B cell (primary cell): Measurements from ENCODE around the gene BRWD1. TPM values are rescaled to one million over a fixed set of nuclear protein-coding genes. Genes with fewer than 3 reads are reported as not detected.

Experiments
- ATAC-seq: fragments of 200-7000 bp; cut with Tn5 transposase; one replicate; pipeline ENCODE4 v1.10.0; 2021; ENCODE audit warnings: low read depth, mild to moderate bottlenecking, moderate number of reproducible peaks, moderate library complexity
- CTCF ChIA-PET: fragments of 350-600 bp; sonication (Branson Sonifier 250); formaldehyde crosslinking; loops from one replicate; lab custom pipeline; 2021; ENCODE audit warnings: antibody characterized with exemption, inconsistent platforms; lab: Charles Lee
- POLR2A ChIA-PET: fragments of 350-600 bp; sonication (Branson Sonifier 250); formaldehyde crosslinking; loops from one replicate; lab custom pipeline; 2021; ENCODE audit warnings: antibody characterized with exemption; lab: Charles Lee
- DNase-seq: peaks from one replicate; pipeline ENCODE4 v3.0.0; 2013
- H2AFZ ChIP-seq: 2 replicates; pipeline ENCODE4 v1.6.1; 2012; ENCODE audit warnings: mild to moderate bottlenecking, low read depth, low read length; ENCODE audit not compliant: insufficient read depth, poor library complexity, severe bottlenecking
- H3K27ac ChIP-seq, 2 donors: 1 replicate in 1 of 2; 2 replicates in 1 of 2; pipeline ENCODE4 v1.5.1; 2012 to 2013; ENCODE audit warnings: low read length in 2 of 2, mild to moderate bottlenecking in 2 of 2, moderate library complexity in 1 of 2
- H3K27me3 ChIP-seq, 4 experiments: fragments of 200-600 bp in 1 of 4; sonication (generic) in 1 of 4; replicated peaks in 1 of 4; 1 replicate in 2 of 4; 2 replicates in 2 of 4; pipeline versions ENCODE4 v1.6.1 to v1.7.0; 2013 to 2016; ENCODE audit warnings: low read length in 3 of 4, mild to moderate bottlenecking in 2 of 4, mixed read lengths in 1 of 4, moderate library complexity in 1 of 4; ENCODE audit not compliant: insufficient read depth in 4 of 4, control insufficient read depth in 3 of 4; ENCODE audit errors: control extremely low read depth in 1 of 4
- H3K36me3 ChIP-seq, 2 experiments: replicated peaks in 1 of 2; 1 replicate in 1 of 2; 2 replicates in 1 of 2; pipeline versions ENCODE4 v1.6.1 to v1.7.1; 2013; ENCODE audit warnings: low read length in 1 of 2; ENCODE audit not compliant: insufficient read depth in 2 of 2, control insufficient read depth in 1 of 2; ENCODE audit errors: control extremely low read depth in 1 of 2, extremely low read depth in 1 of 2
- H3K4me1 ChIP-seq, 2 donors: fragments of 200-600 bp in 1 of 2; sonication (generic) in 1 of 2; 1 replicate in 1 of 2; 2 replicates in 1 of 2; pipeline versions ENCODE4 v1.5.1 to v1.6.1; 2013 to 2017; ENCODE audit warnings: low read length in 2 of 2; ENCODE audit not compliant: control insufficient read depth in 2 of 2, insufficient read depth in 2 of 2
- H3K4me2 ChIP-seq: replicated peaks from 2 replicates; pipeline ENCODE3; 2012; ENCODE audit warnings: mild to moderate bottlenecking, low read depth, low read length; ENCODE audit not compliant: poor library complexity, severe bottlenecking
- H3K4me3 ChIP-seq, 5 experiments: fragments of 200-600 bp in 1 of 5; sonication (generic) in 1 of 5; 1 replicate in 3 of 5; 2 replicates in 2 of 5; pipeline versions ENCODE4 v1.5.1 to v1.7.0; 2011 to 2016; ENCODE audit warnings: low read length in 4 of 5, mild to moderate bottlenecking in 4 of 5, low read depth in 2 of 5, control low read depth in 1 of 5, moderate library complexity in 1 of 5; ENCODE audit not compliant: insufficient read depth in 1 of 5; ENCODE audit errors: control extremely low read depth in 1 of 5, extremely low read depth in 1 of 5
- H3K79me2 ChIP-seq: fragments of 200-600 bp; sonication (generic); one replicate; pipeline ENCODE4 v1.6.0; 2016; ENCODE audit warnings: low read length; ENCODE audit not compliant: control insufficient read depth, insufficient read depth
- H3K9ac ChIP-seq: fragments of 200-600 bp; sonication (generic); 2 replicates; pipeline ENCODE4 v1.6.1; 2017; ENCODE audit warnings: mild to moderate bottlenecking, low read length, moderate library complexity
- H3K9me3 ChIP-seq, 3 donors: one replicate each; pipeline versions ENCODE4 v1.6.1 to v1.7.1; 2013; ENCODE audit warnings: low read length in 2 of 3; ENCODE audit not compliant: control insufficient read depth in 2 of 3, insufficient read depth in 1 of 3; ENCODE audit errors: control extremely low read depth in 1 of 3
- H4K20me1 ChIP-seq: 2 replicates; pipeline ENCODE4 v1.6.0; 2012; ENCODE audit warnings: mild to moderate bottlenecking, low read length; ENCODE audit not compliant: insufficient read depth, control insufficient read depth, poor library complexity, severe bottlenecking
- H3K27ac Mint-ChIP-seq: one replicate; pipeline ENCODE4 v1.8.0; 2021; ENCODE audit warnings: mixed read lengths
- H3K27me3 Mint-ChIP-seq: one replicate; pipeline ENCODE4 v1.8.0; 2021; ENCODE audit warnings: mixed read lengths
- H3K4me1 Mint-ChIP-seq: one replicate; pipeline ENCODE4 v1.8.0; 2021; ENCODE audit warnings: mixed read lengths
- H3K4me3 Mint-ChIP-seq: one replicate; pipeline ENCODE4 v1.8.0; 2021; ENCODE audit warnings: mixed read lengths
- H3K9me3 Mint-ChIP-seq: one replicate; pipeline ENCODE4 v1.8.0; 2022; ENCODE audit warnings: mixed read lengths; ENCODE audit not compliant: insufficient read depth
- EZH2 ChIP-seq: IDR thresholded peaks from 2 replicates; pipeline ENCODE4 v1.6.1; 2012; ENCODE audit warnings: borderline replicate concordance, low read depth, mild to moderate bottlenecking, moderate library complexity, low read length; ENCODE audit not compliant: insufficient read depth, poor library complexity, severe bottlenecking
- WGBS: methylation state at CpG from one replicate; pipeline ENCODE4 v1.1.5; 2013; ENCODE audit warnings: missing lambda C conversion rate; ENCODE audit not compliant: insufficient coverage; 5-methylcytosine and 5-hydroxymethylcytosine counted together
- intact Hi-C: fragments of 100-400 bp; cut with micrococcal nuclease; formaldehyde crosslinking; loops from one replicate; pipeline ENCODE4 v1.10.0; 2022
- polyA plus RNA-seq: library from polyadenylated mRNA; depleted of rRNA; stranded (reverse); fragments of >200 nt; gene quantifications from 2 replicates; pipeline ENCODE4 v1.2.3, GENCODE V29; 2012
- total RNA-seq, 2 donors: library from RNA; stranded (reverse); fragments of 120-200 nt in 1 of 2; gene quantifications; 1 replicate in 1 of 2; 2 replicates in 1 of 2; pipeline versions ENCODE4 v1.2.3 to v1.2.4, GENCODE V29; 2013 to 2022
- TF ChIP-seq, protein P1 (sequence below): fragments of 200-600 bp; IDR thresholded peaks from one replicate; pipeline ENCODE4 v1.8.0; 2022; ENCODE audit warnings: antibody characterized with exemption, mild to moderate bottlenecking

The BRWD1 gene
- total and polyA plus RNA-seq, 2 donors (not counting 1 experiment from before 2014, with no cell fraction given): 9.4 to 93.9 TPM

DNA sequence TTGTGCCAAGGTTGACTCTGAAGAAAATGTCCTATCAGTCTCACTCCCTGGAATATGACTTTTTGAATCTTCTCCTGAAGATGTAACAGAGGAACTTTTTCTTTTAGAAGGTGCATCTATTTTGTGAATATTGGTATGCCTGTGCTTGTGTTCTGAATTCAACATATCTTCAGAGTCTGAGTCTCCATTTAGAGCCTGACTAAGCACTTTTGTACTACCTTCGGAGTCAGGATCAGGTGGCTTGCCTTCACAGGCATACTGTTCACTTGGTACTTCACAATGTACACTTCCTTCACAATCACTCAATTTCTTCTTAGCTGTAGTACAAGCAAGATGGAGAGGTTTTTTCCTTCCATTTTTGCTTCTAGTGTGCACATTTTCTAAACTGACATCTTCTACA is 116.6 kb downstream of the BRWD1 start:
- H3K4me3 ChIP-seq: no peak overlapping the region
- no CpG with 5 or more reads among the region's 1 CpG for WGBS
- H3K79me2 ChIP-seq: no peaks in the 10 kb centered on the region
- H3K27ac ChIP-seq: no peak overlapping the region
- no peaks in the 10 kb centered on the region for H3K4me1 ChIP-seq
- no peak overlapping the region for H3K27ac Mint-ChIP-seq
- H3K9me3 ChIP-seq: no peaks in the 10 kb centered on the region
- H3K4me3 Mint-ChIP-seq: no peak overlapping the region
- peaks cover 3% of the 10 kb centered on the region for H3K4me1 Mint-ChIP-seq
- intact Hi-C loops: no loop called here
- H3K9ac ChIP-seq: no peak overlapping the region
- H3K27me3 Mint-ChIP-seq: no peaks in the 10 kb centered on the region
- H4K20me1 ChIP-seq: no peaks in the 10 kb centered on the region
- CTCF ChIA-PET: no interaction called here
- DNase-seq (no peak), ATAC-seq (no peak)
- TF ChIP-seq, protein P1, sequence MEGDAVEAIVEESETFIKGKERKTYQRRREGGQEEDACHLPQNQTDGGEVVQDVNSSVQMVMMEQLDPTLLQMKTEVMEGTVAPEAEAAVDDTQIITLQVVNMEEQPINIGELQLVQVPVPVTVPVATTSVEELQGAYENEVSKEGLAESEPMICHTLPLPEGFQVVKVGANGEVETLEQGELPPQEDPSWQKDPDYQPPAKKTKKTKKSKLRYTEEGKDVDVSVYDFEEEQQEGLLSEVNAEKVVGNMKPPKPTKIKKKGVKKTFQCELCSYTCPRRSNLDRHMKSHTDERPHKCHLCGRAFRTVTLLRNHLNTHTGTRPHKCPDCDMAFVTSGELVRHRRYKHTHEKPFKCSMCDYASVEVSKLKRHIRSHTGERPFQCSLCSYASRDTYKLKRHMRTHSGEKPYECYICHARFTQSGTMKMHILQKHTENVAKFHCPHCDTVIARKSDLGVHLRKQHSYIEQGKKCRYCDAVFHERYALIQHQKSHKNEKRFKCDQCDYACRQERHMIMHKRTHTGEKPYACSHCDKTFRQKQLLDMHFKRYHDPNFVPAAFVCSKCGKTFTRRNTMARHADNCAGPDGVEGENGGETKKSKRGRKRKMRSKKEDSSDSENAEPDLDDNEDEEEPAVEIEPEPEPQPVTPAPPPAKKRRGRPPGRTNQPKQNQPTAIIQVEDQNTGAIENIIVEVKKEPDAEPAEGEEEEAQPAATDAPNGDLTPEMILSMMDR: no peak
- no peak for TF ChIP-seq EZH2
- H3K36me3 ChIP-seq: peaks cover 11 to 50% of the 10 kb centered on the region in 2 experiments
- no peaks in the 10 kb centered on the region for H3K9me3 Mint-ChIP-seq
- H3K4me2 ChIP-seq: no peak overlapping the region
- POLR2A ChIA-PET: interaction anchor here (1.4 kb wide), 1 partner anchor 13 kb away, joined by 4 read pairs; the partner anchor contains the start of gene PSMG1
- no peak overlapping the region for H2AFZ ChIP-seq
- no peaks in the 10 kb centered on the region for H3K27me3 ChIP-seq

GRCh38 chr21:39196310-39196709 is 117.1 kb downstream of the BRWD1 start:
- ChIA-PET CTCF (no interaction called here), POLR2A (no interaction called here)
- intact Hi-C loops: no loop called here
- no peak overlapping the region for H3K4me2 ChIP-seq
- H2AFZ ChIP-seq: no peak overlapping the region
- no peaks in the 10 kb centered on the region for H3K9me3 ChIP-seq
- no peaks in the 10 kb centered on the region for H3K27me3 ChIP-seq
- no peaks in the 10 kb centered on the region for H4K20me1 ChIP-seq
- Mint-ChIP-seq H3K4me3 (no peak overlapping the region), H3K4me1 (peaks cover 3% of the 10 kb centered on the region), H3K27ac (no peak overlapping the region), H3K27me3 (no peaks in the 10 kb centered on the region), H3K9me3 (no peaks in the 10 kb centered on the region)
- peaks cover 11 to 45% of the 10 kb centered on the region in 2 experiments for H3K36me3 ChIP-seq
- ATAC-seq (no peak), DNase-seq (no peak)
- 85% methylated on average over 2 of the region's 7 CpGs for WGBS
- no peak overlapping the region for H3K27ac ChIP-seq
- H3K4me3 ChIP-seq: no peak overlapping the region
- H3K4me1 ChIP-seq: no peaks in the 10 kb centered on the region
- H3K9ac ChIP-seq: no peak overlapping the region
- H3K79me2 ChIP-seq: no peaks in the 10 kb centered on the region
- TF ChIP-seq, protein P1: no peak
- no peak for TF ChIP-seq EZH2
